Activated CD8-positive, alpha-beta memory T cell treated with anti-CD3 and anti-CD28 coated beads for 24 hours (primary cell): ENCODE results near the gene CACTIN.
"Not testable (repeated sequence)": the region's sequence is repeated elsewhere in the genome, so short reads cannot be mapped to it uniquely, and the experiment has no call there.

Source experiments
- DNase-seq: peaks from one replicate; pipeline ENCODE4 v3.0.0-alpha.2; 2020

Gene CACTIN

DNA sequence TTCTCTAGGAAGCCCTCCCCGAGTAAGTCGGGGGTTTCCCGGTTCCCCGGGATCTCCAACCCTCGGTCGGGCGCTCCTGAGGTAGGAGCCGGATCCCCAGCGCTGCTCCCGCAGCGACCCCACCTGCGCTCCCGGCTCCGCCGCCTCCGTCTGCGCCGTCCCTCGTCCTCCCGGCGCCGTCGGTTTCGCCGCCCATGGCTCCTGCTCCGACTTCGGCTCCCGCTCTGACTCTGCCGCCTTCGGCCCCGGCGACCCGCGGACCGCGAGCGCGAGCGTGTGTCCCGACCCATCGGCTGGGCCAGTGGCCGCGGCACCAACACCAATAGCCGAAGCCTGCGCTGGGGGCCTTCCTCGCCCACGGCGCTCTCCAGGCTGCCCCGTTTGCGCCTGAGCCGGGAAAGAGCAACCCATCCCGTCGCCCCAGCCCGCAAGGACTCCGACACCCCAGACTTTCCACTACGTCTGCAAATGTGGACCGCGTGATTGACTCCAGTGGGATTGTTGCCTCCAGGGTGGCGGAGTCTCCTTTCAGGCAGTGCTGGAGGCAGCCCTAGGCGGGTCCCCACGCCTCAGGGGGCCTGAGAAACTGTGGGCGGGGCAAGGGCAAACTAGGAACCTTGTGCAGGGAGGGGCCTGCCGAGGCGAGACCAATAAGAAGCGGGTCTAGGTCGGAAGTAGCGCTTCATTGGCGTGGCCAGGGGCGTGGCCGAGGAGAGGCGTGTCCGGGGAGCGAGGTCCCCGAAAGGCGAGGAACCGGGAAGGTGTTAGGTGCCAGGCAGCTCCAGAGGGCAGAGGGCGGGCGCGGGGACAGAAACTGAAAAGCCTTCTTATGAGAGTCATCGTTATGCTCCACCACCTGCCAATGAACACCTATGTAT, at the start of gene CACTIN:
CACTIN (minus strand) TSS at position 318 of the 878 bp plus-strand sequence; CDS start at position 290, 28 bp downstream.
- peak; percentile 100 for DNase-seq

- no peak for DNase-seq
Measured at GRCh38 chr19:3674784-3675543, 48.4 kb upstream of the CACTIN start.

DNA sequence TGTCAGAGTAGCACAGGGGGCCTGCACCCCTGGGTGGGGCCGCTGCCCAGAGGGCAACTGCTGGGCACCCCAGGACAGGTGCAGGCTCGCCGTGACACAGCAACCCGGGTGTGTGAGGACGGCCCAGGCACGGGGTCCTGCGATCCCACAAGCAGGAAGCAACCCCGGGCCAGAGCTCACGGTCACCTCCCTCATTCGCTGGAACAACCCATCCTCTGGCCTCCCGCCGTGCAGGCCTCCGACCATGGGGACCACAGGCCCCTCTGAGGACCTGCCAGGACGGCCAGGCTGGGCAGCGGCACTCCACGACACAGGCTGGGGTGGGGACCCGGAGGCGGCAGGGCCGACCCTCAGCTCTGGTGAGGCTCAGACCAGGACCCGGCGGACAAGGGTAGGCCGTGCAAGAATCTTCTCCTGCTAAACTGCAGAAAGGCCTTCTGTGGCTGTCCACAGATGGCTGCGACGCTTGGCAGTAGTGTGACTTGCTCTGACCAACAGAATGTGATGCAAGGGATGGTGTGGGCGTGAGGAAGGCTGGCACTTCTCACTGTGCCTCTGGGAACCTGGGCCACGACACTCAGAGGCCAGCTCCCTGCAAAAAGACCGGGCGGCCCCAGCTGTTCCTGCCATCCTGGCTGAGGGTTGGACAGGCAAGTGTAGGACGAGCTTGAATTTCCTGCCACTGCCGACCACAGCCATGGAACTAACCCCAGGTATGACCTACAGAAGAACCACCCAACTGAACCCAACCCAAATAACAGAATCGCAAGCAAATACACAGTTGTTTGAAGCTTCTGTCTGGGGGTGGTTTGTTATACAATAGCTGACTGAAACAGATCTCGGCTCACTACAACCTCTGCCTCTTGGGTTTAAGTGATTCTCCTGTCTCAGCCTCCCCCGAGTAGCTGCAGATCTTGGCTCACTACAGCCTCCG, 47.2 kb upstream of the CACTIN start:
- no peak for DNase-seq

DNA sequence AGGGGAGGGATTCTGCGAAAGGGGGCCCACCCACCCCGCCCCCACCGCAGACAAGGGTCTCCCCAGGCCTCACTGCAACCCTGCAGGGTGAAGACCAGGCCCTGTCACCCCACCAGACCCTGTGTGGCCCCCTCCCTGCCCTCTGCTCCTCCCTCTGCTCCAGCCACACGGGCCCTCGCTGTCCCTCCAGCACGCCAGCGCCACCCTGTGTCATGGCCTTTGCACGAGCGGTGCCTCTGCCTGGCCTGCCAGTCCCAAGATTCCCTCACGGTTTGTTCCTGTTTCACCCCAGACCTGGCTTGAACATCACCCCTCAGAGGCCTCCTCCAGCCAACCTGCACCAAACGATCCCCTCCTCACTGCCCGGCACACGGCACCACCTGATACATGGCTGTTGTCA, 46.4 kb upstream of the CACTIN start:
- DNase-seq, result no peak

DNA sequence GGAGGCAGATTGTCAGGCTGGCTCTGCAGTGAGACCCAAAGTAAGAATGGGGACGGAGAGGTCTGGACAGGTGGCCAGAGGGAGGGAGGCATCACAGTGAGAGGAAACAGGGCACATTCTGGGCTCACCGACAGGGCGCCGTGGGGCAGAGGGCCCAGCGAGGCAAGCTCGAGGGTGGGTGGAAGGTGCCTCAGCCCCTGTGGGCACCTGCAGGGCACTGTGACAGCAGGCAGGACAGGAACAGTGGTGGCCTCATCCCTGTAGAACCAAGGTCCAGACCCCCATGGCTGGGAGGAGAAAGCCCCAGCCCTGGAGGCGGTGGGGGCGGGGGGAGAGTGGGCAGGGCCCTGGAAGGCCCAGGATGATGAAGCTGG, 46.0 kb upstream of the CACTIN start:
- DNase-seq, result no peak

DNA sequence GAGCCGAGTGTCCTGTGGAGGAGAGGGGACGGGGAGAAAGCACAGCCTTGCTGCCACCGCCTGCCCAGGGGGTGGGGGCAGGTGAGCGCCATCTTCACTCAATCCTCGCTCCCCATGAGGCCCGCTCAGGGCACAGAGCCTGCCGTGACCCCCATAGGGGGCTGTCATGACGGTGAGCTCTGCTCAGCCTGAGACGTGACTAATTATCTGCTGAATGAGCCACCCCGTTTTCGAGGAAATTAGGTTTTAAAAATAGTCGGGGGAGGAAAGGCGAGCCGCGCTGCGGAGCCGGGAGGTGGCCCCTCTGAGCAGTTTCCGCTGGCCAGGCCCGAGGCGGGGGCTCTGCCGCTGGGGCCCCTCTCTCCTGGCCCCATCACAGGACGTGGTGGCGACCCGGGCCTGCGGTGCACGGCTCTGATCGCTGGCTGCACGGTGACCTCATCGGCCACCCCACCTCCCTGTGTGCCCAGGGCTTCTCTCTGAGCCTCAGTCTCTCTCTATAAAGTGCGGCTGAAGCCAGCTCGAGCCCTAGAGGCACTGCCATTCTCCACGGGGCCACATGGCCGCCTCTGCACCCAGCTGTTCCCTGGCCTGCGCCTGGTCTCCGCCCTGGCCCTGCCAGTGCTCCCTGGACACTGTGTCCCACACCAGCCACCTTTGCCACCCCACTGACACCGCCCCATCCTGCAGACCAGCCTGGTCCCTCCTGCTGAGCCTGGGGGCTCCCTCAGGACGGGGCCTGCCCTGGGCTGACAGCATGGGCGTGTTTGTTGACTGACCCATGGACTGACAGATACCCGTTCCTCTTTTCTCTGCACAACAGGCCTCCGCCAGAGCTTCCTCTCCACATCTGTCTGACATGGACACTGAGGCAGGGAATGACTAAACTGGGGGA, 45.3 kb upstream of the CACTIN start:
- peak; percentile 80 for DNase-seq

GRCh38 chr19:3670796-3671679, 44.4 kb upstream of the CACTIN start:
- peak; percentile 87 for DNase-seq

- no peak for DNase-seq
Measured at GRCh38 chr19:3669947-3670795, 43.6 kb upstream of the CACTIN start.

DNA sequence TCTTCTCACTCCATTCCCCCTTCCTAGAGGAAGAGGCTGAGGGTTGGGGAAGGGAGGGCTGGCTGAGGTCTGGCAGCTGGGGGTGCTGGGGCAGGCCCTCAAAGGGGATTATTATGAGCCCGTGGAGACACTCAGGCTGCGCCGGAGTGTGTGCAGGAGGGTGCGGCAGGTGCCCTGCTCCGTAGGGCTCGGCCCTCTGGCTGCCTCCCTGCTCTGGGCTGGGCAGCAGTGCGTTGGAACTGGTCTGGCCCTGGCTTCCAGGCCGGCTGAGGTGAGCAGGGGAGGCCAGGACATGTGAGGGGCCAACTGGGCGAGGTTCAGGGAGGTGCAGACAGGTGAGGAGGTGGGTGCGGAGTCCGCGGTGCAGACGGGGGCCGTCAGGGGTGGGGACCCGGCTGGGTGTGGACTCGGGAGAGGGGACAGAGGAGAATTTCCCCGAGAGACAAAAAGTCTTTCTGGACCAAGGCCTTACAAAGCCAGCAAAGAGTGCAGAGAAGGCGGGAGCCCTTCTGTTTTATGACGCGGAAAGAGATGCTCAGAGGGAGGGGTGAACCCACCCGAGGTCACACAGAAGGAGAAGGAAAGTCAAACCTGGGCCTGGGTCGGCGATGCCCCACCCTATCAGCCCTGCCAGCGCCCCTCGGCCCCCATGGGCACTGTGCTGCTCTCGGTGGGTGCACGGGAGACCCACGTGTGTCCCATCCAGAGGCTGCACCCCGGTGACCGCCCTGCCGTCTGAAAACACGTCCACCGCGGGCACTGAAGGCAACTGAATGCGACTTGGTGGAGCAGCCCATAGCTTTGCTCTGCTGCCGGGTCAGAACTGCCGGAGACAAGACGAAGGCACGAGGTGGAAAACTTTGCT, 42.7 kb upstream of the CACTIN start:
- DNase-seq, result no peak

DNA sequence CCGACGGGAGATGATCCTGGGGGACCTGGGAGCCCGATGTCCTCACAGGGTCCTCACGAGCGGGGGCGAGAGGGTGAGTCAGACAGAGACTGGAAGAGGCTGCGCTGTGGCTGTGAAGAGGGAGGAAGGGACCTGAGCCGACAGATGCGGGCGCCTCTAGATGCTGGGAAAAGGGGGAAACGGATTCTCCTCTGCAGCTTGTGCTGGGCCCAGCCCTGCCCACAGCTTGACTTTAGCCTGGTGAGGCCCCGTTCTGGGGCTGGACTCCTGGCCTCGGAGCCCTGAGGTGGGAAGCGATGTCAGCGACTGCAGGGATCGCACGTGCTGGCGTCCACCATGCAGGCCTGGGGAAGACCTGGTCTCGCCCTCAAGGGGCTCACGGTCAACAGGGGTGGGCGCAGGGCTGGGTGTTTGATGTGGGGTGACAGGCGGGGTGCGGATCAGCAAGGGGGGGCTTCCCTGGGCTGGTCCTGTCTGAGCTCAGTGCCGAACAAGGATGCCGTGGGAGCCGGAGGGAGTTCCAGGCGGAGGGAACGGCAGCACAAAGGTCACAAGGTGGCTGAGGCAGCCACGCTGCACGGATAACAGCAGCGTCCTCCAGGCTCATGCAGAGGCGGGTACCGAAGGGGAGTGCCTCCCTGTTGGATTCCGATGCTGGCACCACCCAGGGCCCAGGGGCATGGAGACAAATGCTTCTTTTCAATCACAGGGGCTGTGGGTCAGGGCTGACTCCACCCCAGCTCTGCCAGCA, 41.9 kb upstream of the CACTIN start:
- no peak for DNase-seq

DNA sequence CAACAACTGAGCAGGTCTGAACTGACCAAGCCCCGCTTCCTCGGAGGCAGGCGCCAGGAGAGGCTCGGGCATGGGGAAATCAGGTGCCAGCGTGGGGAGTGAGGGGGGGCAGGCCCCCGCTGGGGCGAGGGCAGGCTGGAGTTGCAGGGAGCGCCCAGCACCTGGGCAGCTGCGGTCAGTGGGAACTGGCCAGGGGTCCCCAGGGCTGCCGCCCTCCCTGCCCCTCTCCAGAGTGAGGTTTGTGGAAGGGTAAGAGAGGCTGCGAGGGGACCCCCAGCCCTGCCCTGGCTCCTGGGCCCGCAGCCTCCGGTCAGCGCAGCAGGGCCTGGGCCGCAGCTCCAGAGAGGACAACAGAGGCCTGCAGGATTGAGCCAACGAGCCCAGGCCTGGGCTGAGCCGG, 41.2 kb upstream of the CACTIN start:
- DNase-seq, result no peak

GRCh38 chr19:3667037-3667638, 40.5 kb upstream of the CACTIN start:
- DNase-seq, result no peak

DNA sequence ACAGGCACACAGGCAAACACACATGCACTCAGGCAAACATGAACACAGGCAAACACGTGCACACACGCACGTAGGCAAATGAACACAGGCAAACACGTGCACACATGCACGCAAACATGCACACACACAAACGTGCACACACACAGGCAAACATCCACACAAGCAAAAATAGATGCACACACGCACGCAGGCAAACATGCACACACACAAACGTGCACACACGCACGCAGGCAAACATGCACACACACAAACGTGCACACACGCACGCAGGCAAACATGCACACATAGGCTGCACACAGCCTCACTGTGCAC, 39.9 kb upstream of the CACTIN start:
- not testable (repeated sequence) for DNase-seq

GRCh38 chr19:3665681-3666544, 39.3 kb upstream of the CACTIN start:
- peak; percentile 95 for DNase-seq

DNA sequence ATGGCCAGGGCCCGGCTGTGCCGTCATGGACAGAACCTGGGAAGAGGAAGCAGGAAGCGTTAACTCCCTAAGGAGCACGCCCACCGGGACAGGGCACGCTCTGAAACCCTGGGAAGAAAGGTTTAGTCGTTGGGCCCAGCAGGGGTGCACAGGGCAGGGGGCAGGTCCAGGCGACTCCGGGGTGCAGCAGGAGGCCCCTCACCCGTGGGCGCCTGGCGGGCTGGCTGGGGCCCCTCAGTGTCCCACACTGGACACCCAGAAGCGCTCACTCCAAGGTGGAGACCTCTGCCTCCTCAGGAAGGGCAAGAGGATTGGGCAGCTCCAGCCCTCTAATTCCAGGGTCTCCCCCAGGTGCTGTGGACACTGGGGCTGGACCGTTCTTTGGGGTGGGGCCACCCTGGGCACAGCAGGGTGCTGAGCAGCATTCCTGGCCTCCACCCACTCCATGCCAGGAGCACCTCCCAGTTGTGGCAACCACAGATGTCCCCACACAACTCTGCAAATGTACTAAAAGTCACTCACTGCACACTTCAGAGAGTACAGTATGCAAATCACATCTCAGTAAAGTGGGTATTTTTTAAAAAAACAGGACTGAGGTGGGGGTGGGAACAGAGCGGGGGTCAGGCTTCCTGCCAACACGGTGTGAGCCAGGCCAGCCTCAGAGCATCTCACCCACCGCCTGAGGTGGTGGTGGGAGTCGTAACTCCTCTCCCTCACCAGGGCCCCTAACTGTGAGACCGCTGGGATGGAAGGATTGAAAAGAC, 38.5 kb upstream of the CACTIN start:
- no peak for DNase-seq

- DNase-seq, result no peak
Measured at GRCh38 chr19:3663838-3664237, 37.2 kb upstream of the CACTIN start.
